Non-pigmented ciliary epithelial cell (primary cell): ENCODE data around the gene KCNMA1.

Experiments used
- DNase-seq: peaks from one replicate; pipeline ENCODE4 v3.0.0-alpha.2; 2010; ENCODE audit warnings: low read depth

The KCNMA1 gene

GRCh38 chr10:76887223-76888010, 750.2 kb downstream of the KCNMA1 start:
- no peak for DNase-seq

GRCh38 chr10:76885816-76886215, 751.8 kb downstream of the KCNMA1 start:
- no peak for DNase-seq

- DNase-seq: no peak
These were observed 752.8 kb downstream of the KCNMA1 start for GRCh38 chr10:76884673-76885275.

GRCh38 chr10:76883596-76883995, 754.0 kb downstream of the KCNMA1 start:
- no peak for DNase-seq

- DNase-seq: no peak
These were observed 754.8 kb downstream of the KCNMA1 start for GRCh38 chr10:76882796-76883195.

- DNase-seq: no peak
These were observed 755.4 kb downstream of the KCNMA1 start for GRCh38 chr10:76882245-76882644.

- DNase-seq: no peak
These were observed 756.0 kb downstream of the KCNMA1 start for GRCh38 chr10:76881477-76882220.

- no peak for DNase-seq
These were observed 756.7 kb downstream of the KCNMA1 start for GRCh38 chr10:76880931-76881330.

- no peak for DNase-seq
These were observed 758.3 kb downstream of the KCNMA1 start for GRCh38 chr10:76879116-76879913.

GRCh38 chr10:76878514-76878913, 759.1 kb downstream of the KCNMA1 start:
- DNase-seq: no peak

- DNase-seq: no peak
These were observed 762.7 kb downstream of the KCNMA1 start for GRCh38 chr10:76874896-76875295.

- no peak for DNase-seq
These were observed 763.4 kb downstream of the KCNMA1 start for GRCh38 chr10:76874176-76874575.

- no peak for DNase-seq
These were observed 765.8 kb downstream of the KCNMA1 start for GRCh38 chr10:76871697-76872295.

- no peak for DNase-seq
These were observed 767.7 kb downstream of the KCNMA1 start for GRCh38 chr10:76869931-76870330.

- DNase-seq: no peak
These were observed 769.3 kb downstream of the KCNMA1 start for GRCh38 chr10:76868098-76868977.

- DNase-seq: no peak
These were observed 770.6 kb downstream of the KCNMA1 start for GRCh38 chr10:76866841-76867586.

GRCh38 chr10:76864922-76865321, 772.7 kb downstream of the KCNMA1 start:
- no peak for DNase-seq

- DNase-seq: no peak
These were observed 778.9 kb downstream of the KCNMA1 start for GRCh38 chr10:76858721-76859120.

GRCh38 chr10:76840802-76841201, 796.8 kb downstream of the KCNMA1 start:
- DNase-seq: no peak

- DNase-seq: no peak
These were observed 798.3 kb downstream of the KCNMA1 start for GRCh38 chr10:76839276-76839675.
